NCI-H128 (cell line): ENCODE data around the gene DNM1.
A peak's percentile ranks its signal among the peaks of the same experiment; 100 is the strongest.

ENCODE experiments used
- DNase-seq: peaks from one replicate; lab custom pipeline; 2025; ENCODE audit not compliant: unreplicated experiment; lab: John Stamatoyannopoulos, UW

DNM1 gene

DNA sequence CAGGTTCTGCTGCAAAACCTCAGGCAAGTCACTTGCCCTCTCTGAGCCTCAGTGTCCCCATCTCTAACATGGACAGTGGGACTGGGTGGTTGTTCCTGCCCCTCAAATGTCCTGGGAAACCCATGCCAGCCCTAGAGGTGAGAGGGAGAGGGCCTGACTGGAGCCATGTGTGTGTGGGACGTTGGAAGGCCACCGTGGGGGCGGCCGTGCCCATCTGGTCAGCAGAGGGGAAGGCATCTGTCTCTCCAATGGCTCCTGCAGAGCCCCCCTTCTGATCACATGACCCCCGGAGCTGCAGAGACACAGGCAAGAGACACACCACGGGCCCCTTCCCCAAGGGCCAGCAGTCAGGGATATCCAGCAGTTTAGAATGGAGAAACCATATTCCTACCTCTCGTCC lies 1.7 kb downstream of the DNM1 start:
- no peak for DNase-seq

GRCh38 chr9:128205296-128205944 lies 2.2 kb downstream of the DNM1 start:
- no peak for DNase-seq

GRCh38 chr9:128206484-128206883 lies 3.3 kb downstream of the DNM1 start:
- no peak for DNase-seq

GRCh38 chr9:128206916-128207910 lies 4.0 kb downstream of the DNM1 start:
- no peak for DNase-seq

GRCh38 chr9:128208386-128208785 lies 5.2 kb downstream of the DNM1 start:
- no peak for DNase-seq

DNA sequence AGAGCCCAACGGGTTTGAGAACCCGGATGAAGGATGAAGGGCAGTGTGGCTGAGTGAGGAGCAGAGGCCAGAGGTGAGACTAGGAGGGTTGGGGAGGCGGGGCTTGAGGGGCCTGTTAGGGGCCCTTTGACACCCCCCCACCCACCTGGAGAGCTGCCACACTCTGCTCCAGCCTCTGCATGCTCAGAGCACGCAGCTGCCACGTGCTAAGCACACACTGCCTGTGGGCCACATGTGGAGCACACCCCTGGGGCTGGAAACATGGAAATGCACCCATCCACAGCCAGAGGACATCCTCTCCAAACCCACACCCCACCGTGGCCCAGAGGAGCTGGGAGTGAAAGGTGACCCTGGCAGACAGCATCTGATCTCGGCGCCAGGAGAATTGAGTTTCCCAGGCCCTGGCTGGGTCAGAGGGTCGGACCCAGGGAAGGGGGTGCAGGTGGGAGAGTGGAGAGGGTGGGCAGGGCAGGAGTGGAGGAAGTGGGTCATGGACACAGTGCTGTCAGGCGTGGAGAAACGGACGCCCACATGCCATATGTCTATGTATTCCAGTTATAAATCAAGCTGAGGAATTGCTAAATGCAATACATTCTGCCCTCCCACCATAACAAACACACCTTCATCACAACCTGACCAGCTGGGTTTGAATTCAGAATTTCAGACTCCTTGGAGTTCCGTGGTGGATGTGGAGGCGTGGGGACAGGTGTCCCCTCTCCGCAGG lies 5.9 kb downstream of the DNM1 start:
- DNase-seq, result no peak

DNA sequence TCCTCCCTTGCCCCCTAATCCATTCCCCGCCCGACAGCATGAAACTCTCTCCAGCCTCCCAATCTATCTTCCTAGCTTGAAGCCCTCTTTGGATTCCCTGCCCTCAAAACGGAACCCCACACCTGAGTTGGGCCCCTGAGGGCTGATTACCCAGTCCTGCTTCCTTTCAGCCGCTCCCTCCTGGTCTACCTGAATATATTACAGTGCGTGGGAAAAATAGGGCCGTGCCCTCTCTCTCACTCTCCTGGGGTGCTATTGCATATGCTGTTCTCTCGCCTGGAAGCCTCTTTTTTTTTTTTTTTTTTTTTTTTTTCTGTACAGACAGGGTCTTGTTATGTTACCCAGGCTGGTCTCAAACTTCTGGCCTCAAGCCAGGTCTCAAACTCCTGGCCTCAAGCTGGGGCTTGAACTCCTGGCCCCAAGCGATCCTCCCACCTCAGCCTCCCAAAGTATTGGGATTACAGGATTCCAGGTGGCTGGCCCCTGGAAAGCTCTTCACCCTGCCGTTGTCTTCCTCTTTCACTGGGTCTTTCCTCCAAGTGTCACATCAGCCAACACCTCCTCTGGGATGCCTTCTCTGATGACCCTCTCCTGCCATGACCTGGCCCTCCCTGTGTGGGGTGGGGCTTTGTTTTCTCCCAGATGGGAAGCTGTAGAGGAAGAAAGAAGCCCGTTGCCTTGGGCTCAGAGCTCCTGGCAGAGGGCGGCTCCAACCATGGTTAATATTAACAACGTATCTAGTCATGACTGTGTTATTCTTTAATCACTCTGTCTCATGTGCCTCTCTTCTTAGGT lies 8.2 kb downstream of the DNM1 start:
- no peak for DNase-seq

DNA sequence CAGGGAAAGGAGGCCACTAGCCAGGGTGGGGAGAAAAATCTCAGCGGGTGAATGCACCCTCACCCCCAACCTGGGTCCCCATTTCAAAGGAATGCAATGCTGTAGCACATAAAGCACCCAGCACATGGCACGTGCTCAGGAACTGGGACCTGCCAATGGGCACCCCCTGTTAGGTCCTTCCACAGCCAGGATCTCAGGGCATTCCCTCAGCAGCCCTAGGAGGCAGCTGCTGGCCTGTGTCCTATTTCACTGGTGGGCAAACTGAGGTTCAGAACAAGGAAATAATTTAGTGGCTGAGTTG lies 8.8 kb downstream of the DNM1 start:
- no peak for DNase-seq

DNA sequence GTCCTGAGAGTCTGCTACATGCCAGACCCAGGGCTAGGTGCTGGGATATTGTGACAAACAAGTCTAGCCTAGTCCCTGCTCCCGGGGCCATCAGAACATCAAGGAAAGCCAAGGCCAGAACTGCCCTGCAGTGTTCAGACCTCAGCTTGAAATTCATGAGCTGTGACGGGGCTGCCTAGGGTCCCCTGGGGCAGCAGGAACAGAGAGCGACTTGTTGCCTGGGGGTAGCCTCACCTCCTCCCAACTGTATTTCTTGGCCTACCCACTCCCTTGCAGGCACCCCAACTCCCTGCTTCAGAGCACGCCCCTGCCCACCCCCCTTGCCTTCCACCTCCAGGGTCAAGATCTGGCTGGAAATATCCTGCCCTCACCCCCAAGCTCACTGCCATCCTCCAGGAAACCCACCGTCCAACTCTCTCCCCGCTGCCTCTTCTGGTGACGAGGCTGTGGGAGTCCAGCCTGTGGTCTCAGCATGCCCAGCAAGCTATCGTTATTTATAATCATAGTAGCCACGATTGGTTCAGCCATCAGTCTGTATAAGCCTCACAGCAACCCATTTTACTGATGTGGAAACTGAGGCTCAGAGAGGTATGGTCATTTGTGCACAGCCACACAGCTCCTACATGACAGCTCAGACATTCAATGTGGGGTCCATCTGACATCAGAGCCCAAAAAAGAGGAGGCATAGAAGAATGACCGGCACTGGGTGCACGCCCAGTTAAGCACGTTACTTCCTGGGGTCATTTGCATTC lies 10.7 kb downstream of the DNM1 start:
- DNase-seq, result no peak

- DNase-seq, result no peak
Measured at GRCh38 chr9:128214571-128215490, 11.7 kb downstream of the DNM1 start.

- no peak for DNase-seq
Measured at GRCh38 chr9:128215491-128216409, 12.6 kb downstream of the DNM1 start.

GRCh38 chr9:128216781-128217553 lies 13.8 kb downstream of the DNM1 start:
- DNase-seq, result no peak

GRCh38 chr9:128218172-128218517 lies 15.0 kb downstream of the DNM1 start:
- DNase-seq, result no peak

DNA sequence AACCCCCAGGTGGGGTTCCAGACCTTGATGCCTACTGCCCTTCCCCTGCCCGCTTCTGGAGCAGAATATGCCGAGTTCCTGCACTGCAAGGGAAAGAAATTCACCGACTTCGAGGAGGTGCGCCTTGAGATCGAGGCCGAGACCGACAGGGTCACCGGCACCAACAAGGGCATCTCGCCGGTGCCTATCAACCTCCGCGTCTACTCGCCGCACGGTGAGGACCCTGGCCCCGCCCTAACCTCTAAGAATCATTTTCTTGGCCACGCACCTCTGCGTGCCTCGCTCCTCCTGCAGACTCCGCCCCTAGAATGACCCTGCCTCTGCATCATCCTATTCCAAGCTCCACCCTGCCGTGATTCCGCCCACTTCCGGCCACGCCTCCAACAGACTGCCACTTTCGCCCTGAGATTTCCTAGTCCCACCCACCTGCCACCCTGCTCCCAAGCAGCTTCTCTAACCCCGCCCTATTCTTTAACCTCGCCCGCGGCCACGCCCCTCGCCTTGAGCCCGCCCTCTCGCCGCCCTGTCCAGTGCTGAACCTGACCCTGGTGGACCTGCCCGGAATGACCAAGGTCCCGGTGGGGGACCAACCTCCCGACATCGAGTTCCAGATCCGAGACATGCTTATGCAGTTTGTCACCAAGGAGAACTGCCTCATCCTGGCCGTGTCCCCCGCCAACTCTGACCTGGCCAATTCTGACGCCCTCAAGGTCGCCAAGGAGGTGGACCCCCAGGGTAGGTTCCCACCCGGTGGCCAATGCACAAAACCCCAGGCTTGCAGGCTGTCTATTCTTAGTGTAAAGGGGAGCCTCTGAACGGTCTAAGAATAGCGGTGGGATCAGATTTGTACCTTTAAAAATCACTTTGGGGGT lies 15.6 kb downstream of the DNM1 start:
- DNase-seq, result peak; percentile 61

DNA sequence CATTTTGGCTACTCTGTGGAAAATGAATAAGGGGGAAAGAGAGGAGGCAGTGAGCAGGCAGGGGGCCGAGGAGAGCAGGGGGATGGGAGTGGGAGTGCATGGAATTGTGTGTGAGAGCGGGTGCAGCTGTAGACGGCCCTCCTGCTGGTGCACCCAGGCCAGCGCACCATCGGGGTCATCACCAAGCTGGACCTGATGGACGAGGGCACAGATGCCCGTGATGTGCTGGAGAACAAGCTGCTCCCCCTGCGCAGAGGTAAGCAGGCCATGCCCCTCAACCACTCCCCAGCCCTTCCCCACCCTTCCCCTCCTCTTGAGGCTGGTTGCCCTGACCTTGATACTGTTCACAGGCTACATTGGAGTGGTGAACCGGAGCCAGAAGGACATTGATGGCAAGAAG lies 16.7 kb downstream of the DNM1 start:
- no peak for DNase-seq

DNA sequence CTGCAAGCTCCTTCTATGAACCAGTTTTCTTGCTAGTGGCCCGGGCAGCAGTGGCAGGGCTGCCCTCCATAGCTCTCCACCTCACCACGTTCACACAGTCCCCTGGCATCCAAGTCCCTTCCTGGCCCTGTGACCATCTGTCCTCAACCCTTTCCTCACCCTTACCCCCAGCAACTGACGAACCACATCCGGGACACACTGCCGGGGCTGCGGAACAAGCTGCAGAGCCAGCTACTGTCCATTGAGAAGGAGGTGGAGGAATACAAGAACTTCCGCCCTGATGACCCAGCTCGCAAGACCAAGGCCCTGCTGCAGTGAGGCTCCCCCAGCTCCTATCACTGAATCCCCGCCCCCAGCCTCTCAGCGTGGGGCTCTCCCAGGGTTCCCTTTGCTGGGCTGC lies 18.8 kb downstream of the DNM1 start:
- no peak for DNase-seq
